ENCODE results near the gene MMAA.

GRCh38 chr4:145656156-145656555, 37.0 kb downstream of the MMAA start:
- no peak for TF ChIP-seq POLR2A (IDR thresholded peaks at IDR 0.05; ENCODE audit: low read depth)
- no peak for TF ChIP-seq CTCF (IDR thresholded peaks at IDR 0.05)
- TF ChIP-seq EP300 (IDR thresholded peaks at IDR 0.05), result no peak

Data from esophagus muscularis mucosa (tissue), 4 donors.